AG04450 (cell line): ENCODE data around the gene ZDHHC1. TPM values are rescaled to one million over a fixed set of nuclear protein-coding genes. Genes with fewer than 3 reads are reported as not detected.

Experiments used
- CTCF ChIA-PET: fragments of 300-600, 350-600 bp; formaldehyde crosslinking; extraction: SDS; loops from one replicate; lab custom pipeline; 2022; ENCODE audit warnings: antibody characterized with exemption, inconsistent platforms; lab: Charles Lee
- POLR2A ChIA-PET: fragments of 350-600 bp; formaldehyde crosslinking; extraction: SDS; loops from one replicate; lab custom pipeline; 2021; ENCODE audit warnings: antibody characterized with exemption, inconsistent platforms; lab: Yijun Ruan, JAX
- DNase-seq: peaks from one replicate; pipeline ENCODE4 v3.0.0-alpha.2; 2011; ENCODE audit warnings: low read depth, low spot score
- H3K27ac ChIP-seq: one replicate; pipeline ENCODE4 v1.5.1; 2012; ENCODE audit warnings: low read depth, low read length, control low read depth
- H3K27me3 ChIP-seq: one replicate; pipeline ENCODE4 v1.6.0; 2012; ENCODE audit warnings: low read length; ENCODE audit not compliant: control insufficient read depth, insufficient read depth
- H3K4me3 ChIP-seq: 2 replicates; pipeline ENCODE4 v1.5.1; 2011; ENCODE audit warnings: mild to moderate bottlenecking, low read depth, low read length, control low read depth
- H3K9me3 ChIP-seq: 2 replicates; pipeline ENCODE4 v1.5.1; 2012; ENCODE audit warnings: low read length; ENCODE audit not compliant: control insufficient read depth, insufficient read depth
- CTCF ChIP-seq: IDR thresholded peaks from 2 replicates; pipeline ENCODE4 v1.5.1; 2011; ENCODE audit warnings: low read depth, low read length, control low read depth, inconsistent platforms
- polyA plus RNA-seq: library from polyadenylated mRNA; depleted of rRNA; stranded (reverse); fragments of >200 nt; gene quantifications from 2 replicates; pipeline ENCODE4 v1.2.3, GENCODE V29; 2011

The ZDHHC1 gene
- polyA plus RNA-seq, 1 experiment = 1.9 TPM

- Histone ChIP-seq H3K27ac (no peak overlapping the region), H3K9me3 (no peaks in the 10 kb centered on the region), H3K27me3 (peaks cover 6% of the 10 kb centered on the region), H3K4me3 (no peak overlapping the region)
- no peak for TF ChIP-seq CTCF
- CTCF ChIA-PET = interaction anchor here (0.6 to 1.4 kb wide), 3 partner anchors 8 to 176 kb away, joined by 3 to 7 read pairs (median 4); no protein-coding TSS in a partner anchor
- no peak for DNase-seq
- POLR2A ChIA-PET = interaction anchor here (0.7 to 1.1 kb wide), 2 partner anchors 11 to 51 kb away, joined by 5 to 6 read pairs; no protein-coding TSS in a partner anchor
Observed at GRCh38 chr16:67435758-67436164, 19.5 kb upstream of the ZDHHC1 start.

- ChIA-PET POLR2A (interaction anchor here (0.7 kb wide), 1 partner anchor 8 kb away, joined by 4 read pairs; no protein-coding TSS in a partner anchor), CTCF (interaction anchor here (1.0 to 1.2 kb wide), 2 partner anchors 35 to 88 kb away, joined by 3 read pairs; no protein-coding TSS in a partner anchor)
- Histone ChIP-seq H3K27ac (no peak overlapping the region), H3K27me3 (peaks cover 28% of the 10 kb centered on the region), H3K4me3 (no peak overlapping the region), H3K9me3 (no peaks in the 10 kb centered on the region)
- no peak for DNase-seq
- TF ChIP-seq CTCF = no peak
Observed at GRCh38 chr16:67433131-67433719, 16.9 kb upstream of the ZDHHC1 start.

GRCh38 chr16:67432506-67432890, 16.2 kb upstream of the ZDHHC1 start:
- no peak for DNase-seq
- H3K9me3 ChIP-seq = no peaks in the 10 kb centered on the region
- H3K27me3 ChIP-seq = peaks cover 28% of the 10 kb centered on the region
- ChIA-PET CTCF (interaction anchor here (0.6 to 1.2 kb wide), 4 partner anchors 15 to 88 kb away, joined by 3 to 11 read pairs (median 4); partner anchors contain the start of gene ATP6V0D1), POLR2A (interaction anchor here (0.7 kb wide), 1 partner anchor 15 kb away, joined by 5 read pairs; no protein-coding TSS in a partner anchor)
- TF ChIP-seq CTCF = no peak
- no peak overlapping the region for H3K27ac ChIP-seq
- H3K4me3 ChIP-seq = no peak overlapping the region

GRCh38 chr16:67431775-67432505, 15.7 kb upstream of the ZDHHC1 start:
- Histone ChIP-seq H3K9me3 (no peaks in the 10 kb centered on the region), H3K27ac (no peak overlapping the region), H3K27me3 (peaks cover 28% of the 10 kb centered on the region), H3K4me3 (peak overlapping the region; percentile 44)
- DNase-seq = no peak
- CTCF ChIA-PET = interaction anchor here (0.6 to 2.2 kb wide), 6 partner anchors 15 to 181 kb away, joined by 3 to 11 read pairs (median 4); partner anchors contain the start of gene ATP6V0D1
- TF ChIP-seq CTCF = no peak
- POLR2A ChIA-PET = interaction anchor here (0.7 kb wide), 1 partner anchor 16 kb away, joined by 5 read pairs; no protein-coding TSS in a partner anchor
